H1 (cell line): ENCODE results near the gene CGB3. TPM values are rescaled to one million over a fixed set of nuclear protein-coding genes. Genes with fewer than 3 reads are reported as not detected.

Experiments used
- CTCF ChIA-PET: fragments of 300-600 bp; sonication (Branson Sonifier 250); formaldehyde crosslinking; loops from one replicate; lab custom pipeline; 2021; ENCODE audit not compliant: partially characterized antibody; lab: Charles Lee
- POLR2A ChIA-PET: fragments of 300-600 bp; sonication (Branson Sonifier 250); formaldehyde crosslinking; loops from one replicate; lab custom pipeline; 2021; ENCODE audit warnings: inconsistent platforms; ENCODE audit not compliant: partially characterized antibody; lab: Charles Lee
- DNase-seq, 2 experiments: peaks; one replicate each; pipeline versions ENCODE4 v3.0.0 to v3.0.0-alpha.2; 2010 to 2022; ENCODE audit warnings: low spot score in 2 of 2, low read depth in 1 of 2, mixed read lengths in 1 of 2
- FAIRE-seq: peaks from 2 replicates; lab custom pipeline; 2011; peaks lifted over from hg19 to GRCh38; lab: Jason Lieb, UNC
- H2AFZ ChIP-seq: 2 replicates; pipeline ENCODE4 v1.8.1; 2012; ENCODE audit warnings: low read length, inconsistent platforms
- H2AK5ac ChIP-seq: 2 replicates; pipeline ENCODE4 v1.6.1; 2013; ENCODE audit warnings: low read depth, low read length
- H2BK120ac ChIP-seq: replicated peaks from 2 replicates; pipeline ENCODE3; 2013; ENCODE audit warnings: low read depth, low read length, inconsistent platforms
- H2BK12ac ChIP-seq: 2 replicates; pipeline ENCODE4 v1.6.1; 2013; ENCODE audit warnings: low read depth, low read length
- H2BK15ac ChIP-seq: 2 replicates; pipeline ENCODE4 v1.6.1; 2013; ENCODE audit warnings: low read length
- H2BK20ac ChIP-seq: 2 replicates; pipeline ENCODE4 v1.6.1; 2013; ENCODE audit warnings: low read length
- H2BK5ac ChIP-seq: 2 replicates; pipeline ENCODE4 v1.6.1; 2013; ENCODE audit warnings: low read depth, low read length
- H3K14ac ChIP-seq: 2 replicates; pipeline ENCODE4 v1.6.1; 2013; ENCODE audit warnings: inconsistent platforms; ENCODE audit not compliant: insufficient read length
- H3K18ac ChIP-seq: 2 replicates; pipeline ENCODE4 v1.6.1; 2013; ENCODE audit warnings: low read length; ENCODE audit errors: extremely low read depth
- H3K23ac ChIP-seq: 2 replicates; pipeline ENCODE4 v1.6.1; 2013; ENCODE audit warnings: inconsistent platforms; ENCODE audit not compliant: insufficient read length
- H3K23me2 ChIP-seq: 2 replicates; pipeline ENCODE4 v1.6.1; 2013; ENCODE audit warnings: low read depth, low read length
- H3K27ac ChIP-seq: 2 replicates; pipeline ENCODE4 v1.6.1; 2011; ENCODE audit warnings: low read depth, low read length, inconsistent platforms
- H3K27me3 ChIP-seq, 4 experiments: replicated peaks in 1 of 4; 1 replicate in 1 of 4; 2 replicates in 3 of 4; pipeline versions ENCODE4 v1.6.1 to v1.8.1; 2011 to 2013; ENCODE audit warnings: low read length in 3 of 4, mild to moderate bottlenecking in 3 of 4, inconsistent platforms in 2 of 4, mixed read lengths in 2 of 4, moderate library complexity in 1 of 4; ENCODE audit not compliant: control insufficient read depth in 3 of 4, insufficient read depth in 3 of 4; ENCODE audit errors: extremely low read depth in 1 of 4
- H3K36me3 ChIP-seq, 4 experiments: 2 replicates each; pipeline versions ENCODE4 v1.6.1 to v1.8.1; 2011 to 2013; ENCODE audit warnings: mild to moderate bottlenecking in 4 of 4, low read length in 3 of 4, moderate library complexity in 2 of 4, control low read depth in 1 of 4, inconsistent platforms in 1 of 4; ENCODE audit not compliant: insufficient read depth in 4 of 4, control insufficient read depth in 2 of 4
- H3K4ac ChIP-seq: replicated peaks from 2 replicates; pipeline ENCODE3; 2013; ENCODE audit warnings: low read length, low read depth, mixed read lengths, inconsistent platforms; ENCODE audit not compliant: insufficient read length
- H3K4me1 ChIP-seq, 4 experiments: replicated peaks in 1 of 4; 1 replicate in 1 of 4; 2 replicates in 3 of 4; pipeline versions ENCODE4 v1.6.1 to v1.8.1; 2011 to 2013; ENCODE audit warnings: low read length in 3 of 4, inconsistent platforms in 2 of 4, mixed read lengths in 1 of 4; ENCODE audit not compliant: insufficient read depth in 4 of 4, control insufficient read depth in 3 of 4
- H3K4me2 ChIP-seq, 2 experiments: 2 replicates each; pipeline versions ENCODE4 v1.6.1 to v1.8.1; 2011 to 2013; ENCODE audit warnings: low read depth in 2 of 2, low read length in 2 of 2, control low read depth in 1 of 2, inconsistent platforms in 1 of 2, mild to moderate bottlenecking in 1 of 2; ENCODE audit not compliant: insufficient read depth in 1 of 2
- H3K4me3 ChIP-seq, 4 experiments: fragments of 200-600, 300-600 bp in 1 of 4; sonication (generic), shearing (Covaris generic), sonication (Bioruptor Twin) in 1 of 4; 2 replicates each; pipeline versions ENCODE4 v1.5.1 to v1.8.1; 2011 to 2016; ENCODE audit warnings: low read length in 4 of 4, low read depth in 3 of 4, control low read depth in 2 of 4, inconsistent platforms in 2 of 4, mild to moderate bottlenecking in 2 of 4, mixed read lengths in 1 of 4, moderate library complexity in 1 of 4; ENCODE audit not compliant: insufficient read depth in 2 of 4; ENCODE audit errors: extremely low read depth in 1 of 4
- H3K56ac ChIP-seq: replicated peaks from 2 replicates; pipeline ENCODE3; 2013; ENCODE audit warnings: low read depth, mild to moderate bottlenecking, mixed read lengths, low read length, inconsistent platforms; ENCODE audit not compliant: insufficient read length
- H3K79me1 ChIP-seq: 2 replicates; pipeline ENCODE4 v1.6.1; 2013; ENCODE audit warnings: low read depth, low read length, control low read depth
- H3K79me2 ChIP-seq, 2 experiments: 2 replicates each; pipeline versions ENCODE4 v1.6.1 to v1.8.1; 2012 to 2013; ENCODE audit warnings: low read length in 2 of 2, mild to moderate bottlenecking in 2 of 2, inconsistent platforms in 1 of 2; ENCODE audit not compliant: insufficient read depth in 2 of 2, control insufficient read depth in 1 of 2
- H3K9ac ChIP-seq, 4 experiments: replicated peaks in 1 of 4; 1 replicate in 1 of 4; 2 replicates in 3 of 4; pipeline versions ENCODE4 v1.6.1 to v1.8.1; 2011 to 2013; ENCODE audit warnings: low read depth in 3 of 4, low read length in 3 of 4, control low read depth in 2 of 4, mild to moderate bottlenecking in 2 of 4, moderate library complexity in 2 of 4, inconsistent platforms in 1 of 4; ENCODE audit errors: extremely low read depth in 1 of 4
- H3K9me3 ChIP-seq, 2 experiments: 2 replicates each; pipeline versions ENCODE4 v1.6.1 to v1.8.1; 2012 to 2013; ENCODE audit warnings: mild to moderate bottlenecking in 2 of 2, moderate library complexity in 2 of 2, control low read depth in 1 of 2, inconsistent platforms in 1 of 2, low read depth in 1 of 2, low read length in 1 of 2, mixed read lengths in 1 of 2; ENCODE audit not compliant: insufficient read depth in 2 of 2
- H4K20me1 ChIP-seq, 2 experiments: replicated peaks in 1 of 2; 2 replicates each; pipeline versions ENCODE3 to v1.8.1; 2011 to 2013; ENCODE audit warnings: inconsistent platforms in 2 of 2, low read length in 2 of 2, mild to moderate bottlenecking in 1 of 2; ENCODE audit not compliant: insufficient read depth in 2 of 2, control insufficient read depth in 1 of 2
- H4K5ac ChIP-seq: 2 replicates; pipeline ENCODE4 v1.6.1; 2013; ENCODE audit warnings: low read length, low read depth, mixed read lengths, inconsistent platforms; ENCODE audit not compliant: insufficient read length
- H4K8ac ChIP-seq: 2 replicates; pipeline ENCODE4 v1.8.0; 2013; ENCODE audit warnings: mild to moderate bottlenecking, moderate library complexity, low read length, inconsistent platforms; ENCODE audit not compliant: insufficient read depth; ENCODE audit errors: extremely low read depth
- H4K91ac ChIP-seq: replicated peaks from 2 replicates; pipeline ENCODE3; 2013; ENCODE audit warnings: low read length, mixed read lengths, inconsistent platforms; ENCODE audit not compliant: insufficient read length
- CREB1 ChIP-seq: IDR thresholded peaks from 2 replicates; pipeline ENCODE4 v1.6.1; 2012; ENCODE audit warnings: inconsistent platforms
- HDAC6 ChIP-seq: IDR thresholded peaks from one replicate; pipeline ENCODE4 v1.7.1; 2012; ENCODE audit warnings: low read depth, mild to moderate bottlenecking, inconsistent platforms, low read length, moderate library complexity
- WGBS, 2 experiments: shearing (Covaris generic) in 1 of 2; methylation state at CpG; one replicate each; pipeline versions ENCODE4 v1.1.6 to v1.1.7; 2013 to 2015; ENCODE audit warnings: low lambda C conversion rate in 2 of 2, mixed read lengths in 2 of 2, inconsistent platforms in 1 of 2, low coverage in 1 of 2, missing lambda C conversion rate in 1 of 2; ENCODE audit not compliant: insufficient replicate concordance in 2 of 2, insufficient coverage in 1 of 2, insufficient read length in 1 of 2; ENCODE audit errors: extremely low coverage in 1 of 2, missing lambda C conversion rate in 1 of 2; 5-methylcytosine and 5-hydroxymethylcytosine counted together
- polyA plus RNA-seq, 7 experiments: library from polyadenylated mRNA; depleted of rRNA in 3 of 7; stranded (reverse) in 5 of 7; unstranded in 2 of 7; fragments of >200 nt in 5 of 7; fragments of 200-250 nt in 2 of 7; gene quantifications; 1 replicate in 5 of 7; 2 replicates in 1 of 7; 4 replicates in 1 of 7; pipeline versions ENCODE4 v1.2.1 to v1.2.3, GENCODE V29; 2011 to 2013; ENCODE audit warnings: missing spikeins in 2 of 7, mixed read lengths in 2 of 7
- total RNA-seq: library from RNA; stranded (reverse); fragmentation: NEBNext Ultra II Directional; extraction: Animal tissue kit (Norgen Biotek cat#: 25700); gene quantifications from 2 replicates; pipeline ENCODE4 v1.2.1, GENCODE V29; 2021

CGB3 gene
- total and polyA plus RNA-seq, 2 of the 8 experiments (the other 6 are each of a cell fraction or from before 2014, with no cell fraction given): not detected

DNA sequence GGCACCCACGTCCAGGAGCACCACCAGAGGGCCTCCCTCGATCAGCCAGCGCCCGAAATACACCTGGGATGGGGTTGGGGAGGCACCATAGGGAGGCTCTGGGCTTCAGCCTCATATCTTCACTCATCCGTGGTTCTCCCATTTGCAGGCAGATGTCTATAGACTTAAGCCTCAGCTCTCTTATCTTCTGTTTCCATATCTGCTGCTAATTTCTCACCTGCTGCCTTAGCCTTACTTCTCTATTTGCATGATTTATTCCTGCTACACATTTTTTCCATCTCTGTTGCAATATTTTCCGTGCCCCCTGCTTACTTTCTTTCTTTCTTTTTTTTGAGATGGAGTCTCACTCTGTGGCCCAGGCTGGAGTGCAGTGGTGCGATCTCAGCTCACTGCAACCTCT, 36.8 kb downstream of the CGB3 start:
- no peak overlapping the region for H2BK15ac ChIP-seq
- H3K27me3 ChIP-seq: no peaks in the 10 kb centered on the region
- no peak overlapping the region for H2BK5ac ChIP-seq
- CTCF ChIA-PET: interaction anchor here (0.7 to 1.9 kb wide), 7 partner anchors 11 to 324 kb away, joined by 3 to 12 read pairs (median 4); no protein-coding TSS in a partner anchor
- H3K4ac ChIP-seq: no peak overlapping the region
- H2BK120ac ChIP-seq: no peak overlapping the region
- no peak overlapping the region for H3K23ac ChIP-seq
- H3K27ac ChIP-seq: no peak overlapping the region
- DNase-seq (no peak), FAIRE-seq (no peak)
- peaks cover 0 to 10% of the 10 kb centered on the region in 2 experiments for H4K20me1 ChIP-seq
- peaks cover 0 to 1% (median 0%) of the 10 kb centered on the region in 4 experiments; a peak in 2 of 7 replicates for H3K4me1 ChIP-seq
- no peak overlapping the region for H2AK5ac ChIP-seq
- no peak overlapping the region for H4K8ac ChIP-seq
- H3K4me3 ChIP-seq: no peak overlapping the region
- no peak overlapping the region for H3K56ac ChIP-seq
- H4K91ac ChIP-seq: no peak overlapping the region
- 81% methylated on average over 7 of the region's 7 CpGs; no CpG with 5 or more reads in 1 of the 2 experiments for WGBS, 2 experiments
- no peak overlapping the region for H2BK20ac ChIP-seq
- H3K14ac ChIP-seq: no peak overlapping the region
- H3K9ac ChIP-seq: no peak overlapping the region
- H3K79me2 ChIP-seq: peaks cover 0 to 7% of the 10 kb centered on the region in 2 experiments; a peak in 1 of 4 replicates
- no peak overlapping the region for H2AFZ ChIP-seq
- POLR2A ChIA-PET: interaction anchor here (0.6 to 1.7 kb wide), 5 partner anchors 12 to 115 kb away, joined by 3 to 5 read pairs (median 4); partner anchors contain the start of genes FTL and PPP1R15A
- H2BK12ac ChIP-seq: no peak overlapping the region
- H4K5ac ChIP-seq: no peak overlapping the region
- H3K18ac ChIP-seq: no peak overlapping the region
- H3K23me2 ChIP-seq: no peaks in the 10 kb centered on the region; the same call in 1 of the 2 replicates
- no peaks in the 10 kb centered on the region for H3K9me3 ChIP-seq
- H3K36me3 ChIP-seq: peaks cover 3 to 34% (median 10%) of the 10 kb centered on the region in 4 experiments; a peak in 5 of 8 replicates
- no peak overlapping the region for H3K4me2 ChIP-seq
- H3K79me1 ChIP-seq: peaks cover 4% of the 10 kb centered on the region
- TF ChIP-seq CREB1 (no peak), HDAC6 (no peak)
